Measurements from ENCODE around the gene TMCC1. TPM values are rescaled to one million over a fixed set of nuclear protein-coding genes. Genes with fewer than 3 reads are reported as not detected.

The TMCC1 gene
- total RNA-seq, 1 donor from 2014 or later, result 37.8 TPM

GRCh38 chr3:129747136-129747535 is 146.4 kb downstream of the TMCC1 start:
- H3K4me3 Mint-ChIP-seq (ENCODE audit: unreplicated experiment), result no peak overlapping the region
- no peak overlapping the region for H3K27ac Mint-ChIP-seq (ENCODE audit: unreplicated experiment)
- H3K27me3 Mint-ChIP-seq (ENCODE audit: unreplicated experiment), result no peaks in the 10 kb centered on the region
- TF ChIP-seq CTCF (IDR thresholded peaks at IDR 0.05), result no peak
- no peaks in the 10 kb centered on the region for H3K9me3 Mint-ChIP-seq (ENCODE audit: unreplicated experiment)
- DNase-seq (ENCODE audit: extremely low spot score, unreplicated experiment), result no peak
- H3K4me1 Mint-ChIP-seq (ENCODE audit: unreplicated experiment), result peaks cover 7% of the 10 kb centered on the region
- H3K36me3 Mint-ChIP-seq (ENCODE audit: unreplicated experiment), result no peaks in the 10 kb centered on the region

- Mint-ChIP-seq H3K4me1 (ENCODE audit: unreplicated experiment) (peaks cover 7% of the 10 kb centered on the region), H3K27me3 (ENCODE audit: unreplicated experiment) (no peaks in the 10 kb centered on the region), H3K27ac (ENCODE audit: unreplicated experiment) (no peak overlapping the region), H3K9me3 (ENCODE audit: unreplicated experiment) (no peaks in the 10 kb centered on the region), H3K4me3 (ENCODE audit: unreplicated experiment) (no peak overlapping the region), H3K36me3 (ENCODE audit: unreplicated experiment) (no peaks in the 10 kb centered on the region)
- no peak for DNase-seq (ENCODE audit: extremely low spot score, unreplicated experiment)
- TF ChIP-seq CTCF (IDR thresholded peaks at IDR 0.05), result no peak
Measured at GRCh38 chr3:129746629-129747028, 146.9 kb downstream of the TMCC1 start.

DNA sequence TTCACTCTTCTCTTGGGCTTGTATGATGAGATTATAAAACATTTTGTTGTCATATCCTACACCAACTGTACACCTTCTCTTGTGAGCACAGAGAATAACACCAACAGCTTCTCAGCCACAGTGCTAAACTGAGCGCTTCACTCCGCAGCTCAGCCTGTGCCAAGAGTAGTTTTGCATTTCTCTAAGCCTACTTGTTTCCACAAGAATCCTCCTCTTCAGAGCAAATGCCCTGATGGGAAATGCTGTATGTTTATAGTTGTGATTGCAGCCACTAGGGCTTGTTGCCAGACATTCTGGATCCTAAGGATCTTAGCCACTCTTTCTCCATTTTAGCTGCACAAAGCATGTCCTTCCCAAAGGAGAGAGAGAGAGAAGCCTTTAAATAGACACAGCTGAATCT is 148.3 kb downstream of the TMCC1 start:
- DNase-seq (ENCODE audit: extremely low spot score, unreplicated experiment), result no peak
- Mint-ChIP-seq H3K4me1 (ENCODE audit: unreplicated experiment) (peaks cover 7% of the 10 kb centered on the region), H3K36me3 (ENCODE audit: unreplicated experiment) (peaks cover 5% of the 10 kb centered on the region), H3K27me3 (ENCODE audit: unreplicated experiment) (no peaks in the 10 kb centered on the region), H3K27ac (ENCODE audit: unreplicated experiment) (no peak overlapping the region), H3K4me3 (ENCODE audit: unreplicated experiment) (no peak overlapping the region), H3K9me3 (ENCODE audit: unreplicated experiment) (no peaks in the 10 kb centered on the region)
- TF ChIP-seq CTCF (IDR thresholded peaks at IDR 0.05), result no peak

GRCh38 chr3:129741794-129742193 is 151.7 kb downstream of the TMCC1 start:
- no peak for TF ChIP-seq CTCF (IDR thresholded peaks at IDR 0.05)
- Mint-ChIP-seq H3K36me3 (ENCODE audit: unreplicated experiment) (peaks cover 8% of the 10 kb centered on the region), H3K4me3 (ENCODE audit: unreplicated experiment) (no peak overlapping the region), H3K27ac (ENCODE audit: unreplicated experiment) (no peak overlapping the region), H3K4me1 (ENCODE audit: unreplicated experiment) (peaks cover 7% of the 10 kb centered on the region), H3K27me3 (ENCODE audit: unreplicated experiment) (no peaks in the 10 kb centered on the region), H3K9me3 (ENCODE audit: unreplicated experiment) (no peaks in the 10 kb centered on the region)
- no peak for DNase-seq (ENCODE audit: extremely low spot score, unreplicated experiment)

GRCh38 chr3:129740090-129740489 is 153.4 kb downstream of the TMCC1 start:
- no peak for TF ChIP-seq CTCF (IDR thresholded peaks at IDR 0.05)
- H3K27ac Mint-ChIP-seq (ENCODE audit: unreplicated experiment), result no peak overlapping the region
- H3K27me3 Mint-ChIP-seq (ENCODE audit: unreplicated experiment), result no peaks in the 10 kb centered on the region
- H3K36me3 Mint-ChIP-seq (ENCODE audit: unreplicated experiment), result peaks cover 11% of the 10 kb centered on the region
- peaks cover 3% of the 10 kb centered on the region for H3K4me1 Mint-ChIP-seq (ENCODE audit: unreplicated experiment)
- no peak for DNase-seq (ENCODE audit: extremely low spot score, unreplicated experiment)
- no peaks in the 10 kb centered on the region for H3K9me3 Mint-ChIP-seq (ENCODE audit: unreplicated experiment)
- no peak overlapping the region for H3K4me3 Mint-ChIP-seq (ENCODE audit: unreplicated experiment)

Data from osteocyte (in vitro differentiated cells).